ENCODE data around the gene DIAPH3. TPM values are rescaled to one million over a fixed set of nuclear protein-coding genes. Genes with fewer than 3 reads are reported as not detected.
A peak's percentile ranks its signal among the peaks of the same experiment; 100 is the strongest.

Gene DIAPH3
- total RNA-seq, 2 donors from 2014 or later = 23.6 to 25.7 TPM

GRCh38 chr13:59658027-59658737 is 505.5 kb downstream of the DIAPH3 start:
- H3K27me3 Mint-ChIP-seq (ENCODE audit: insufficient read depth) = no peaks in the 10 kb centered on the region
- no peak for TF ChIP-seq CTCF (conservative IDR thresholded peaks at IDR 0.05)
- DNase-seq = no peak
- H3K4me1 ChIP-seq (ENCODE audit: control insufficient read depth, insufficient read depth, low read length) = no peaks in the 10 kb centered on the region
- no peak overlapping the region for H3K27ac ChIP-seq (ENCODE audit: low read depth, low read length)
- 80 to 91% methylated on average over 9 to 12 of the region's 12 CpGs for whole genome bisulfite sequencing, 2 experiments (ENCODE audit: insufficient coverage in 1 of 2, insufficient read length in 1 of 2)
- H3K9me3 ChIP-seq (ENCODE audit: control insufficient read depth, low read length) = no peaks in the 10 kb centered on the region
- H3K36me3 ChIP-seq (ENCODE audit: control insufficient read depth, insufficient read depth, low read length) = no peaks in the 10 kb centered on the region
- no peaks in the 10 kb centered on the region for H3K27me3 ChIP-seq (ENCODE audit: control insufficient read depth, insufficient read depth, low read length, poor library complexity, severe bottlenecking)
- H3K4me1 Mint-ChIP-seq = peaks cover 3% of the 10 kb centered on the region
- H3K4me3 ChIP-seq (ENCODE audit: low read length) = no peak overlapping the region
- H3K36me3 Mint-ChIP-seq (ENCODE audit: low read depth) = peaks cover 2% of the 10 kb centered on the region
- H3K9ac ChIP-seq (ENCODE audit: extremely low read depth, low read length, poor library complexity, severe bottlenecking) = no peak overlapping the region
- H3K4me3 Mint-ChIP-seq = no peak overlapping the region
- H3K9me3 Mint-ChIP-seq = no peaks in the 10 kb centered on the region
- H3K27ac Mint-ChIP-seq = no peak overlapping the region

- Mint-ChIP-seq H3K9me3 (no peaks in the 10 kb centered on the region), H3K4me1 (no peaks in the 10 kb centered on the region), H3K4me3 (no peak overlapping the region), H3K27me3 (ENCODE audit: insufficient read depth) (no peaks in the 10 kb centered on the region), H3K36me3 (ENCODE audit: low read depth) (no peaks in the 10 kb centered on the region), H3K27ac (no peak overlapping the region)
- no peaks in the 10 kb centered on the region for H3K4me1 ChIP-seq (ENCODE audit: control insufficient read depth, insufficient read depth, low read length)
- H3K36me3 ChIP-seq (ENCODE audit: control insufficient read depth, insufficient read depth, low read length) = no peaks in the 10 kb centered on the region
- H3K9me3 ChIP-seq (ENCODE audit: control insufficient read depth, low read length) = no peaks in the 10 kb centered on the region
- no peak overlapping the region for H3K9ac ChIP-seq (ENCODE audit: extremely low read depth, low read length, poor library complexity, severe bottlenecking)
- 89 to 100% methylated on average over 1 to 2 of the region's 2 CpGs for WGBS, 2 experiments (ENCODE audit: insufficient coverage in 1 of 2, insufficient read length in 1 of 2)
- H3K27ac ChIP-seq (ENCODE audit: low read depth, low read length) = peak overlapping the region; percentile 58
- no peak for TF ChIP-seq CTCF (conservative IDR thresholded peaks at IDR 0.05)
- no peak for DNase-seq
- H3K27me3 ChIP-seq (ENCODE audit: control insufficient read depth, insufficient read depth, low read length, poor library complexity, severe bottlenecking) = no peaks in the 10 kb centered on the region
- H3K4me3 ChIP-seq (ENCODE audit: low read length) = no peak overlapping the region
Measured at GRCh38 chr13:59653916-59654315, 509.8 kb downstream of the DIAPH3 start.

GRCh38 chr13:59651479-59651878 is 512.2 kb downstream of the DIAPH3 start:
- 93 to 96% methylated on average over 4 to 5 of the region's 5 CpGs for WGBS, 2 experiments (ENCODE audit: insufficient coverage in 1 of 2, insufficient read length in 1 of 2)
- H3K4me3 Mint-ChIP-seq = no peak overlapping the region
- no peak overlapping the region for H3K9ac ChIP-seq (ENCODE audit: extremely low read depth, low read length, poor library complexity, severe bottlenecking)

More at GRCh38 chr13:59651479-59651878, 512.2 kb downstream of the DIAPH3 start:
- DNase-seq = no peak
- Mint-ChIP-seq H3K4me1 (no peaks in the 10 kb centered on the region), H3K36me3 (ENCODE audit: low read depth) (no peaks in the 10 kb centered on the region), H3K27me3 (ENCODE audit: insufficient read depth) (no peaks in the 10 kb centered on the region), H3K9me3 (no peaks in the 10 kb centered on the region), H3K27ac (no peak overlapping the region)
- H3K36me3 ChIP-seq (ENCODE audit: control insufficient read depth, insufficient read depth, low read length) = no peaks in the 10 kb centered on the region
- H3K27ac ChIP-seq (ENCODE audit: low read depth, low read length) = no peak overlapping the region
- no peak for TF ChIP-seq CTCF (conservative IDR thresholded peaks at IDR 0.05)
- H3K9me3 ChIP-seq (ENCODE audit: control insufficient read depth, low read length) = no peaks in the 10 kb centered on the region
- H3K4me1 ChIP-seq (ENCODE audit: control insufficient read depth, insufficient read depth, low read length) = no peaks in the 10 kb centered on the region
- no peak overlapping the region for H3K4me3 ChIP-seq (ENCODE audit: low read length)
- no peaks in the 10 kb centered on the region for H3K27me3 ChIP-seq (ENCODE audit: control insufficient read depth, insufficient read depth, low read length, poor library complexity, severe bottlenecking)

Measured in endodermal cell (in vitro differentiated cells).